GM12878 (cell line): Measurements from ENCODE around the gene KIRREL1. TPM values are rescaled to one million over a fixed set of nuclear protein-coding genes. Genes with fewer than 3 reads are reported as not detected.

Source experiments
- ATAC-seq: fragments of 200-7000 bp; cut with Tn5 transposase; 3 replicates; pipeline ENCODE4 v1.9.1; 2020; ENCODE audit warnings: mild to moderate bottlenecking, moderate library complexity
- BruUV-seq: library from RNA; stranded (reverse); fragments of 400-500 nt; replicated peaks from 2 replicates; lab custom pipeline; 2021; lab: Mats Ljungman, UMichigan
- CTCF ChIA-PET: fragments of 300-600 bp; sonication (Branson Sonifier 250); formaldehyde crosslinking; extraction: SDS; loops from one replicate; lab custom pipeline; 2021; ENCODE audit warnings: inconsistent platforms; lab: Yijun Ruan, JAX
- POLR2A ChIA-PET: fragments of 350-600 bp; formaldehyde crosslinking; extraction: SDS; loops from one replicate; lab custom pipeline; 2021; ENCODE audit warnings: inconsistent platforms; lab: Charles Lee
- RAD21 ChIA-PET: fragments of 300-600 bp; sonication (Branson Sonifier 250); formaldehyde crosslinking; loops from one replicate; lab custom pipeline; 2023; ENCODE audit warnings: antibody characterized with exemption; ENCODE audit not compliant: unreplicated experiment; lab: Charles Lee
- SMC1A ChIA-PET: fragments of 300-600 bp; sonication (Branson Sonifier 250); formaldehyde crosslinking; loops from one replicate; lab custom pipeline; 2023; ENCODE audit not compliant: unreplicated experiment, uncharacterized antibody; lab: Charles Lee
- DNase-seq: peaks from one replicate; pipeline ENCODE4 v3.0.0-alpha.2; 2011; ENCODE audit warnings: low read depth, low spot score
- FAIRE-seq: peaks from 3 replicates; lab custom pipeline; 2011; peaks lifted over from hg19 to GRCh38; lab: Jason Lieb, UNC
- H2AFZ ChIP-seq: 2 replicates; pipeline ENCODE4 v1.6.0; 2011; ENCODE audit warnings: low read depth, low read length, control low read depth; ENCODE audit not compliant: control insufficient read depth
- H3K27ac ChIP-seq: 2 replicates; pipeline ENCODE4 v1.5.1; 2011; ENCODE audit warnings: control low read depth; ENCODE audit not compliant: control insufficient read depth, insufficient read depth
- H3K27me3 ChIP-seq, 2 experiments: replicated peaks in 1 of 2; 2 replicates each; pipeline versions ENCODE4 v1.6.0 to v1.6.1; 2011; ENCODE audit warnings: low read length in 1 of 2; ENCODE audit not compliant: control insufficient read depth in 2 of 2, insufficient read depth in 2 of 2
- H3K36me3 ChIP-seq, 2 experiments: 2 replicates each; pipeline ENCODE4 v1.5.1; 2011; ENCODE audit warnings: low read length in 1 of 2; ENCODE audit not compliant: control insufficient read depth in 2 of 2, insufficient read depth in 2 of 2
- H3K4me1 ChIP-seq: 2 replicates; pipeline ENCODE4 v1.6.1; 2011; ENCODE audit warnings: mild to moderate bottlenecking, low read length, moderate library complexity, mixed read lengths; ENCODE audit not compliant: control insufficient read depth, insufficient read depth
- H3K4me2 ChIP-seq: 2 replicates; pipeline ENCODE4 v1.6.0; 2011; ENCODE audit warnings: control low read depth; ENCODE audit not compliant: control insufficient read depth, insufficient read depth
- H3K4me3 ChIP-seq: fragments of 200-600 bp; sonication (generic); 2 replicates; pipeline ENCODE4 v1.5.1; 2016
- H3K79me2 ChIP-seq: 2 replicates; pipeline ENCODE4 v1.6.0; 2011; ENCODE audit warnings: low read length; ENCODE audit not compliant: control insufficient read depth, insufficient read depth
- H3K9ac ChIP-seq: 2 replicates; pipeline ENCODE4 v1.8.0; 2011; ENCODE audit warnings: low read length, control low read depth, mixed read lengths; ENCODE audit not compliant: control insufficient read depth, insufficient read depth
- H3K9me3 ChIP-seq: replicated peaks from 3 replicates; pipeline ENCODE4 v1.5.1; 2011; ENCODE audit warnings: mild to moderate bottlenecking, low read length; ENCODE audit not compliant: control insufficient read depth, insufficient read depth
- H4K20me1 ChIP-seq: 2 replicates; pipeline ENCODE4 v1.6.0; 2011; ENCODE audit not compliant: control insufficient read depth, insufficient read depth
- ASH2L ChIP-seq: fragments of 300-600, 200-600 bp; sonication (generic); IDR thresholded peaks from 2 replicates; pipeline ENCODE4 v1.6.1; 2017; ENCODE audit warnings: low read depth, mild to moderate bottlenecking, borderline replicate concordance
- ATF7 ChIP-seq: fragments of 450-650 bp; IDR thresholded peaks from 2 replicates; pipeline ENCODE4 v1.6.1; 2016; ENCODE audit warnings: low read depth, mild to moderate bottlenecking
- CEBPB ChIP-seq, 2 experiments: fragments of 150-350 bp in 1 of 2; IDR thresholded peaks; 2 replicates each; pipeline ENCODE4 v1.6.1; 2012 to 2014; ENCODE audit warnings: low read depth in 2 of 2, low read length in 2 of 2, borderline replicate concordance in 1 of 2, inconsistent platforms in 1 of 2
- GATAD2B ChIP-seq: fragments of 450-650 bp; conservative IDR thresholded peaks from 2 replicates; pipeline ENCODE4 v1.6.1; 2017; ENCODE audit warnings: low read depth, mild to moderate bottlenecking, moderate library complexity
- HSF1 ChIP-seq: fragments of 150-350 bp; IDR thresholded peaks from 2 replicates; pipeline ENCODE4 v1.6.1; 2014; ENCODE audit warnings: mild to moderate bottlenecking, low read depth, low read length
- IKZF2 ChIP-seq, 2 experiments: fragments of 450-650 bp; IDR thresholded peaks; 2 replicates each; pipeline ENCODE4 v1.6.1; 2017; ENCODE audit warnings: mild to moderate bottlenecking in 2 of 2, moderate library complexity in 2 of 2
- NFYB ChIP-seq: IDR thresholded peaks from 2 replicates; pipeline ENCODE4 v1.6.1; 2011; ENCODE audit warnings: low read depth, mild to moderate bottlenecking, low read length, improper control_type of control experiment, moderate library complexity; ENCODE audit not compliant: insufficient read depth
- SMARCA5 ChIP-seq: fragments of 450-650 bp; IDR thresholded peaks from 2 replicates; pipeline ENCODE4 v1.6.1; 2017; ENCODE audit warnings: mild to moderate bottlenecking
- USF1 ChIP-seq: IDR thresholded peaks from 2 replicates; pipeline ENCODE4 v1.6.1; 2011; ENCODE audit warnings: borderline replicate concordance, low read depth, mild to moderate bottlenecking, moderate library complexity, mixed read lengths, low read length; ENCODE audit not compliant: insufficient read depth; ENCODE audit errors: extremely low read length
- ZZZ3 ChIP-seq: IDR thresholded peaks from 2 replicates; pipeline ENCODE4 v1.6.1; 2011; ENCODE audit warnings: low read depth; ENCODE audit not compliant: control insufficient read depth, insufficient read length
- WGBS: methylation state at CpG from one replicate; pipeline ENCODE4 v1.1.6; 2016; ENCODE audit warnings: low lambda C conversion rate; ENCODE audit not compliant: insufficient replicate concordance, insufficient coverage; ENCODE audit errors: missing lambda C conversion rate; 5-methylcytosine and 5-hydroxymethylcytosine counted together
- in situ Hi-C: fragments of 300-500 bp; cut with MboI; formaldehyde crosslinking; loops from 9 replicates; pipeline ENCODE4 v1.14.3; 2018; ENCODE audit warnings: mixed read lengths
- intact Hi-C: fragments of 100-400 bp; cut with micrococcal nuclease; formaldehyde crosslinking; loops from one replicate; pipeline ENCODE4 v1.14.2; 2022; ENCODE audit not compliant: unreplicated experiment
- polyA plus RNA-seq, 11 experiments: library from polyadenylated mRNA; depleted of rRNA in 4 of 11; unstranded in 6 of 11; stranded (reverse) in 5 of 11; fragments of >200 nt; fragmentation: Nextera tagmentation in 4 of 11; fragmentation: Illumina TruSeq in 1 of 11; extraction: Ambion mirVana in 4 of 11; extraction: Trizol in 1 of 11; gene quantifications; 1 replicate in 1 of 11; 2 replicates in 10 of 11; pipeline versions ENCODE4 v1.2.1 to v1.2.3, GENCODE V29; 2011 to 2016; ENCODE audit warnings: inconsistent platforms in 2 of 11, missing spikeins in 2 of 11, low read depth in 1 of 11
- total RNA-seq, 4 experiments: library from RNA; depleted of rRNA in 3 of 4; stranded (reverse); fragments of >200 nt in 3 of 4; fragmentation: Illumina TruSeq in 1 of 4; extraction: Trizol in 1 of 4; gene quantifications; 2 replicates each; pipeline versions ENCODE4 v1.2.1 to v1.2.3, GENCODE V29; 2013 to 2021
- TF ChIP-seq, protein P1 (sequence below): fragments of 450-650 bp; IDR thresholded peaks from 2 replicates; pipeline ENCODE4 v1.6.1; 2016; ENCODE audit warnings: mild to moderate bottlenecking

Gene KIRREL1
- total and polyA plus RNA-seq, 10 of the 15 experiments (the other 5 are each of a cell fraction or from before 2014, with no cell fraction given), result 0.15 TPM; not detected in 9

DNA sequence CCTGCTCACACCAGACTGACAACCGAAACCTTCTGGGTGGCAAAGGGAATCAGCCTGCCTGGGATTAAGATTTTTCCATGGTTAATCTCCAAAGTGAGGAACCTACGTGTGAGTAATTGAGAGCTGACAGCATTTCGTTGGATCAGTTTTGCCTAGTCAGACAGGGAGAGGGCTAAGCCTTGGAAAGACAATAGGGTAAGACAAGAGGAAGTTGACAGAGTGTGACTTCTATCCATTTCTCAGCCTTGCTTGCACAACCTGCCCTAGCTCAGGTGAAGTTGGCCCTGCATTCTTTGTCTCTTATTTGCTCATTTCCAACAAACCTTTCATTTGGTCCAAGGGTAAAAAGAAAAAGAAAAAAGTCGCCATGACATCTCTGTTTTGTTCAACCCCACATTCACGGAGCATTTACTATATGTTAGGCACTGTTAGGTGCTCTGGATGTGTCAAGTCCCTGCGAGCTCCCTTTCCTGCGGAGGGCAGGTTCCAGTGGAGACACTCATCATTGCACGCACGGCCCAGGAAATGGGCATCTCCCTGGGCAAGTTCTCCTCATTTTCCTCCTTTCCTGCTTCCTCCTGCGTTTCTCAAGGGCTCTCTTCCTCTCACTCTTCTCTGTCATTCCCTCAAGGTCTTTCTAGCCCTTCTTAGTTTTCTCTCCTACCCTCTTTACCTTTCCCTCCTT is 23.3 kb downstream of the KIRREL1 start:
- ChIA-PET CTCF (interaction anchor here (0.9 to 1.0 kb wide), 2 partner anchors 18 to 55 kb away, joined by 3 read pairs; no protein-coding TSS in a partner anchor), POLR2A (no interaction called here), RAD21 (no interaction called here), SMC1A (no interaction called here)
- Histone ChIP-seq H2AFZ (no peak overlapping the region), H3K4me3 (no peak overlapping the region), H3K27me3 (peaks cover 0 to 3% of the 10 kb centered on the region in 2 experiments; a peak in 2 of 4 replicates), H3K27ac (no peak overlapping the region), H3K9me3 (no peaks in the 10 kb centered on the region), H3K4me2 (no peak overlapping the region), H4K20me1 (no peaks in the 10 kb centered on the region), H3K4me1 (no peaks in the 10 kb centered on the region), H3K9ac (no peak overlapping the region), H3K79me2 (no peaks in the 10 kb centered on the region), H3K36me3 (no peaks in the 10 kb centered on the region)
- intact Hi-C loops, result no loop called here
- BruUV-seq, result no TSS peak
- FAIRE-seq, result no peak
- WGBS, result 31% methylated on average over 10 of the region's 10 CpGs
- TF ChIP-seq ASH2L (no peak), GATAD2B (no peak), USF1 (no peak), ATF7 (no peak), ZZZ3 (no peak), CEBPB (IDR thresholded peaks at IDR 0.05; ENCODE audit: borderline replicate concordance in 1 of 2, low read depth in 2 of 2, low read length in 2 of 2) (no peak), IKZF2 (IDR thresholded peaks at IDR 0.05) (no peak), NFYB (no peak), HSF1 (no peak), SMARCA5 (no peak)
- TF ChIP-seq, protein P1, sequence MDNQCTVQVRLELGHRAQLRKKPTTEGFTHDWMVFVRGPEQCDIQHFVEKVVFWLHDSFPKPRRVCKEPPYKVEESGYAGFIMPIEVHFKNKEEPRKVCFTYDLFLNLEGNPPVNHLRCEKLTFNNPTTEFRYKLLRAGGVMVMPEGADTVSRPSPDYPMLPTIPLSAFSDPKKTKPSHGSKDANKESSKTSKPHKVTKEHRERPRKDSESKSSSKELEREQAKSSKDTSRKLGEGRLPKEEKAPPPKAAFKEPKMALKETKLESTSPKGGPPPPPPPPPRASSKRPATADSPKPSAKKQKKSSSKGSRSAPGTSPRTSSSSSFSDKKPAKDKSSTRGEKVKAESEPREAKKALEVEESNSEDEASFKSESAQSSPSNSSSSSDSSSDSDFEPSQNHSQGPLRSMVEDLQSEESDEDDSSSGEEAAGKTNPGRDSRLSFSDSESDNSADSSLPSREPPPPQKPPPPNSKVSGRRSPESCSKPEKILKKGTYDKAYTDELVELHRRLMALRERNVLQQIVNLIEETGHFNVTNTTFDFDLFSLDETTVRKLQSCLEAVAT, result no peak
- ATAC-seq, result no peak
- in situ Hi-C loops, result no loop called here
- no peak for DNase-seq
